Renal pelvis (tissue), 12 donors: ENCODE data around the gene KRTAP8-1. TPM values are rescaled to one million over a fixed set of nuclear protein-coding genes. Genes with fewer than 3 reads are reported as not detected.

Source experiments
- DNase-seq: peaks from one replicate; pipeline ENCODE4 v3.0.0-alpha.2; 2013
- long read RNA-seq, 16 experiments: transcript quantifications; one replicate each; lab custom pipeline, GENCODE V29; 2026
- polyA plus RNA-seq, 3 donors: library from polyadenylated mRNA; unstranded; fragments of 120-200 nt; gene quantifications; one replicate each; pipeline ENCODE4 v1.2.1, GENCODE V29; 2013; ENCODE audit not compliant: insufficient read length in 3 of 3

KRTAP8-1 gene
- not detected for polyA plus RNA-seq
- long read RNA-seq, donor 1, partial matches to known transcripts, result 0 of 1 reads
- long read RNA-seq, donor 1, other reads (novel, unspliced or antisense), result 0 of 1 reads
- long read RNA-seq, donor 2, result 0 reads
- long read RNA-seq, donor 3, result 0 reads
- long read RNA-seq, donor 4, result 0 reads
- long read RNA-seq, donor 5, result 0 reads
- long read RNA-seq, donor 6, result 0 reads
- long read RNA-seq, donor 7, result 0 reads
- long read RNA-seq, donor 8, result 0 reads
- long read RNA-seq, donor 9, result 0 reads
- long read RNA-seq, donor 10, result 0 reads
- long read RNA-seq, donor 11, result 0 reads
- long read RNA-seq, donor 12, result 0 reads
- long read RNA-seq, donor 13, result 0 reads
- long read RNA-seq, donor 14, result 0 reads
- long read RNA-seq, donor 15, result 0 reads
- long read RNA-seq, donor 16, result 0 reads

GRCh38 chr21:30813174-30813573, at the start of gene KRTAP8-1:
TSS of gene KRTAP8-1 (minus strand) at chr21:30813274. CDS start at chr21:30813220, 54 bp downstream.
- no peak for DNase-seq

DNA sequence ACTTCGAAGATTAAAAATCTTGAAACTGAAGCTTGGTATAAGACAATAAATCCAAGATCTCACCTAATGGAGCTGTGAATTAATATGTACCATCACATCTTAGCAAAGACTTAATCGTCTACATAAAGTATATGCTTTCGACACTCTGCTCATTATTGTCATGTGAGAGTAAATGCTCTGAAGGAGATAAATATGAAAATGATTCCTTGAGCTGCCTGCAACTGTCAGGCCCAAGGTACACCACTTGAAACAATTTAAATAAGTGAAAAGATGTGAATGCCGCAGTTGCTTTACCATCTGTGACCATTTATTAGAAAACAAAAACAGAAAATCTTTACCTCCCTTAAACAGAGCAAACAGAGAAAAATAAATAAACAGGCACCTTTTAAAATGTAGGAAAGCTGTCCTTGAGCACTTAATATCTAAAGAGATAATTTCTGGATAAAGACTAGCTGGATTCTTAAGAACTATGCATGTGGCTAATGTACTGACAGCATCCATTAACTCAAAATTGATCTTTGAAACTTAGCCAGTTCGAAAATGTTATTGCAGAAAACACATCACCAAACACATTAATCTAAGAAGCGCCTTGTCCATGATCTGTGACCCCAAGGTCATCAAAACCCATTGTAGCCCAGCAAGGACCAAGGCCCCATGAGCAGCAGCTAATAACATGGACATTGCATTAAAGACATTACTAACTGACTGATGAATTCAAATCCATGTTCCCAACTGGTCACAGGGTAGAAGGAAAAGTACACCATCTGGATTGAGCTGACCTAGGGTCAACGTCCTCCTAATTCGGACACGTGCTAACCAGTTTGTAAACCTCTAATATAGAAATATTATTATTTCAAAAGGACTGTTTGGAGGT, 34.8 kb upstream of the KRTAP8-1 start:
- no peak for DNase-seq

- no peak for DNase-seq
These were observed 29.9 kb upstream of the KRTAP8-1 start for GRCh38 chr21:30842990-30843389.

- DNase-seq, result peak; percentile 0
These were observed 26.2 kb upstream of the KRTAP8-1 start for GRCh38 chr21:30839304-30839703.

DNA sequence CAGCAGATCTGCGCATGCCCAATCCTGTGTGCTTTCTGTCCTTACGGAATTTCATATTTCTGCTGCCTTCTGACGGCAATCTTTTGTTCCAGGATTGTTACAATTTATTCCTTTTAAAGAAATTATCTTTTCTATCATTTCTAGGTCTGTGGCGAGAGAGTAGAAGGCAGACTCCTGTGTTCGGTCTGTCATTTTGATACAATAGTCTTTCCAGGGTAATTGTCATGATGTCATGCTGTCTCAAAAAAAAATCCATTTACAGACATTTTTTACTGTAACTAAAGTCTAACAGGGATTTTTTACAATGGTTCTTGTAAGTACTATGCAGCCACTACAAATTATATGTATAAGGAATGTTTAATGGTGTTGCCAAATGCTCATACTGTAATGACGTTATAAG, 25.5 kb upstream of the KRTAP8-1 start:
- no peak for DNase-seq

DNA sequence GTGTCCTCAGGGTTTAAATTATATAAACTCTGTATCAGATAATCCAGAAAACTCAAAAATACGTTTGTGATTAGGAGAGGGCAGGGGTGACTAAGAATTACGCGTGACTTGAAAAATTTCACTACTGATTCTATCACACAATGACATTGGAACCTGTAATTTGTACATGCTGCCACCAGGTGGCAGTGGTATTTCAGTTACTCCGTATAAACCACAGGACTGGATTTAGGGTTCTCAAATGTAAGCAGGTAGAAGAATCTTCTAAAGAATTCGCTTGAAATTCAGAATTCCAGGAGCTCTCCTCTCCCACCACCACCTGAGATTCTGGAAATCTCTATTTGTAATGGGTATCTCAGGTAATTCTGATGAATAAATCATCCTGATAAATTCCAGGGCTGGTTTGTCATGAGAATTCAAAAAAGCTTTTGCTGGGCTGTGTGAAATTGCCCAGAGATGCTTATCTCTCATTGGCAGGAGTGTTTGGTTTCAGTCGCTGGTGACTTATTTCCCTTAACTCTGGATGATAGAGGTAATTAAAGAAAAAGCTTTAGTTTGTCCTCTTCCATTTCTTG, 18.2 kb upstream of the KRTAP8-1 start:
- DNase-seq, result no peak

DNA sequence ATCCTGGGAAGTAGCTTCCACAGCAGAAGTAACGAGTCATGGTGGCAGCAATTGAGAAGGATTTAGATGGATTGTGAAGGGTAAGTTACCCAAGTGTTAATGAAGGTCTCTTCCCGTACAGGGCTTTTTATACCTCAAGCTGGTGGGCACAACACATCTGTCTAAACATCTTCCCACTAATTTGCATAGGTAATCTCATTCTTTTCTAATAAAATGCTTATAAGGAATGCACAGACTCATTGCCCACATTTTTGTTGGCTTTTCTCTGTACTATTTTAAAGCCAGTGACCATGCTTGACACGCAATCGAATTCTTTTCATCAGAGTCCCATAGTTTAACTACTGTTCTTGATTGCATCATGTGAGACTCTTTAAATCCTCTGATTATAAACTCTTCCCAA, 16.6 kb upstream of the KRTAP8-1 start, which contains the start of gene KRTAP7-1:
TSS of gene KRTAP7-1 (minus strand) at position 101 of the 400 bp plus-strand sequence. CDS start at position 40, 61 bp downstream.
- no peak for DNase-seq

DNA sequence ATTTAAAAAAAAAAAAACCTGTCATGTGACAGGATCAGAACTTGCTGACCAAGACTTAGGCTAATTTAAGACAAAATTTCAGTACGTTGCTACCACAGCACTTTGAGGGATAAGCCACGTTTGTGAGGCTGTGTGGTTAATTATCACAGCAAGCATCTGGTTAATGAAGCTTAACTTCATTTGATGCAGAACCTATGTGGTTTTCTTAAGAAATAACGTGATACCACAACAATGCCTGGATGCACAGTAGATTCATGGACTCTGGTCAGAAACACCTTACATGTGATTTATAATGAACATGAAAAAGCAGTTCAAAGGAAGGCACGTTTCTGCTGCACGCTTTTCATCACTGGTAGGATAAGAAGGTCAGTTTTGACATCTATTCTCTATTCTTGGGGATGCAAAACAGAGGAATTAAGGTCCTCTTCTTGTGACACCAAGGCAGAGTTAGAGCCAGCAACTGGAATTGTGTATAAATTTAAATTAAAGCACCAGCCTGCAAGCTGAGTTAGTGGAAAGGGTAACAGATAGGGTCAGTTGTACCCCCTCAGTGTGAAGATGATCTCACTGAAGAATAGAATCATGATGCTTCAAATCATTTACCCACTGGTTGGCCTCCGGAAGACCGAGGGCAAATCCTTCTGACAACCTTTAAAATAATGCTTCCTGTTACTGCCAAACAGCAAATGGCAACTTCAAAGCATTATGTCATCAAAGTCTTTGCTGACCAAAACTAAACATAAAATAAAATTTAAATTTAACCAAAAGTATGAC, 6.0 kb upstream of the KRTAP8-1 start:
- DNase-seq, result no peak

DNA sequence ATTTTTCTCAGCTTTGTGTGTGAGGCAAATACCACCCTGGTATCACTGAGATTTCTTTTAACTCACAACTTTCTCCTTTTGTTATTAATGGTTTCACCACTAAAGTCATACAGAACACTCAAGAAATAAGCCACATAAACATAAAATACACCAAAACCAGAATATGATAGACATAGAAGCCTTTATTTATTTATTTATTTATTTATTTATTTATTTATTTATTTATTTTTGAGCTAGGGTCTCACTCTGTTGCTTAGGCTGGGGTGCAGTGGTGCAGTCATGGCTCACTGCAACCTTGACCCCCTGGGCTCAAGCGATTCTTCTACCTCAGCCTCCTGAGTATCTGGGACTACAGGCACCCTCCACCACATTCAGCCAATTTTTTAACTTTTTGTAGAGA, 12.5 kb downstream of the KRTAP8-1 start:
- no peak for DNase-seq

- no peak for DNase-seq
These were observed 19.3 kb downstream of the KRTAP8-1 start for GRCh38 chr21:30793581-30794314.

- DNase-seq, result no peak
These were observed 33.8 kb downstream of the KRTAP8-1 start for GRCh38 chr21:30779249-30779648.

DNA sequence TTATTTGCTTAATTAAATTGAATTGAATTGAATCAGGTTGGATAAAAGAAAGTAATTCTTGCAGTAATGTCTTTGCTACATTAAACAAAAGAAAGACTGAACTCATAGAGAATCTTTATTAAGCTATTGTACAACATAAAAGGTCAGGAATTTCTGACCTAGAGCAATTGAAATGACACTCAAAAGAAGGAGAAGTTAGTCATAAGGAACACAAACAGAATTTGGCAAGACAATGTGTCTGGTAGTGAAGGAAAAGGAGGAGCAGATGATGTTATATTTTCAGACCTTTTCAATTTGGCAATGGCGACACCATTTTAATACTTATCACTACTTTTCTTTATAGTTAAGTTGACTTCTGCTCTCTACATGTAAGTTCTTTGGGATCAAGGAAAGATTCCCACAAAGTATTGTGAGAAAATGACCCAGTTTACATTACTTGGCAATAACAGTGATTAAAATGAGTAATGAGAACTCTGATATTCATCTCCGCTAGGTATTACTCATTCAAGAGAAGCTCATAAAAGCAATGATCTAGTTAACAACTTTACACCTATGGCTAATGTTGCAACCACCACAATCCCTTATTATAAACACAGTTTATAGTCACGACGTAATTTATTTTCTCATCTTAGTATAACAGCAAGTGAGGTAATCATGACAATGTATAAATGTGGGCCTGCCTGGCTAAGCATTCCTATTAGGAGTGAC, 43.2 kb downstream of the KRTAP8-1 start:
- no peak for DNase-seq

Other genes starting within 250 kb of the KRTAP8-1 start
- not detected for gene KRTAP22-2, start 222.9 kb downstream of the KRTAP8-1 start, polyA plus RNA-seq
- not detected for gene KRTAP6-3, start 220.8 kb downstream of the KRTAP8-1 start, polyA plus RNA-seq
- gene KRTAP6-2, start 214.4 kb downstream of the KRTAP8-1 start, polyA plus RNA-seq, result not detected
- gene KRTAP22-1, start 212.2 kb downstream of the KRTAP8-1 start, polyA plus RNA-seq, result not detected
- gene KRTAP6-1, start 199.3 kb downstream of the KRTAP8-1 start, polyA plus RNA-seq, result not detected
- gene KRTAP20-1, start 196.8 kb downstream of the KRTAP8-1 start, polyA plus RNA-seq, result not detected
- not detected for gene KRTAP20-4, start 192.6 kb downstream of the KRTAP8-1 start, polyA plus RNA-seq
- not detected for gene KRTAP20-2, start 178.1 kb downstream of the KRTAP8-1 start, polyA plus RNA-seq
- gene KRTAP20-3, start 170.4 kb downstream of the KRTAP8-1 start, polyA plus RNA-seq, result not detected
- not detected for gene KRTAP21-3, start 94.5 kb downstream of the KRTAP8-1 start, polyA plus RNA-seq
- gene KRTAP21-2, start 66.0 kb downstream of the KRTAP8-1 start, polyA plus RNA-seq, result not detected
- not detected for gene KRTAP21-1, start 57.8 kb downstream of the KRTAP8-1 start, polyA plus RNA-seq
- gene KRTAP7-1, start 16.5 kb upstream of the KRTAP8-1 start, polyA plus RNA-seq, result not detected
- gene KRTAP11-1, start 68.3 kb upstream of the KRTAP8-1 start, polyA plus RNA-seq, result not detected
- gene KRTAP19-8, start 225.2 kb upstream of the KRTAP8-1 start, polyA plus RNA-seq, result not detected